ENCODE data around the gene CCDC6.

The CCDC6 gene

GRCh38 chr10:59910867-59911266 is 4.5 kb upstream of the CCDC6 start:
- no peak for DNase-seq (ENCODE audit: low spot score)
- H3K9me3 ChIP-seq (replicated peaks in 1 of 2; ENCODE audit: control insufficient read depth in 2 of 2, insufficient read depth in 1 of 2, low read depth in 1 of 2, low read length in 2 of 2), result peaks cover 0 to 8% of the 10 kb centered on the region in 2 donors
- WGBS, 2 donors (ENCODE audit: extremely low coverage in 2 of 2, insufficient read length in 2 of 2, insufficient replicate concordance in 1 of 2), result no CpG with 5 or more reads among the region's 5 CpGs

DNA sequence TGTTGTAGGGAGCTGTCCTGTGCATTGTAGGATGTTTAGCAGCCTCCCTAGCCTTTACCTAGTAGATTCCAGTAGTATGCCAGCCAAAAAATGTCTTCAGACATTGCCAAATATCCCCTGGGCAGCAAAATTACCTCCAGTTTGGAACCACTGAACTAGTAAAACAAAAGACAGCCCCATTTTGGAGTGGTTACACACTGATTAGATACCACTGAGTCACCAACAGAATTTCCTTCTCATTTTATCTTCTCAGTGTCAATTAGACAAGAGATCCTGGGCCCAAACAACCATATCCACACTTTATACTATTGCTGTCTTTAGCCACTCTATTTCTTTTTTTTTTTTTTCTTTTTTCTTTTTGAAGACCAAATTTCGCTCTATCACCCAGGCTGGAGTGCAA is 3.5 kb upstream of the CCDC6 start:
- no peaks in the 10 kb centered on the region for H3K27me3 ChIP-seq (ENCODE audit: control insufficient read depth in 3 of 3, insufficient read depth in 3 of 3, low read depth in 1 of 3, low read length in 3 of 3)
- no peak overlapping the region for H4K8ac ChIP-seq (ENCODE audit: low read depth, low read length)
- no peak overlapping the region for H3K27ac ChIP-seq (replicated peaks; ENCODE audit: low read length)
- H2AK5ac ChIP-seq (ENCODE audit: low read depth, low read length), result no peak overlapping the region
- WGBS, 2 donors (ENCODE audit: extremely low coverage in 2 of 2, insufficient read length in 2 of 2, insufficient replicate concordance in 1 of 2), result no CpG with 5 or more reads among the region's 1 CpG
- H3K9me3 ChIP-seq (replicated peaks in 1 of 2; ENCODE audit: control insufficient read depth in 2 of 2, insufficient read depth in 1 of 2, low read depth in 1 of 2, low read length in 2 of 2), result peaks cover 0 to 8% of the 10 kb centered on the region in 2 donors
- H3K4ac ChIP-seq (ENCODE audit: low read length), result no peak overlapping the region
- H3K36me3 ChIP-seq (replicated peaks in 1 of 2; ENCODE audit: control insufficient read depth in 2 of 2, insufficient read depth in 2 of 2, low read length in 2 of 2), result no peaks in the 10 kb centered on the region
- no peak overlapping the region for H3K9ac ChIP-seq (ENCODE audit: low read depth, low read length, poor library complexity)
- H2AFZ ChIP-seq (ENCODE audit: low read length), result no peak overlapping the region
- H3K79me1 ChIP-seq (ENCODE audit: low read depth, low read length), result peaks cover 4% of the 10 kb centered on the region
- H3K18ac ChIP-seq (ENCODE audit: low read length), result no peak overlapping the region
- H4K91ac ChIP-seq (ENCODE audit: low read depth, low read length, poor library complexity), result no peak overlapping the region
- no peak overlapping the region for H3K14ac ChIP-seq (ENCODE audit: low read length)
- no peak overlapping the region for H2BK5ac ChIP-seq (ENCODE audit: low read length)
- H3K4me2 ChIP-seq (ENCODE audit: insufficient read depth, low read length, poor library complexity, severe bottlenecking), result no peak overlapping the region
- DNase-seq (ENCODE audit: low spot score), result no peak
- H2BK15ac ChIP-seq (ENCODE audit: low read length), result no peak overlapping the region
- no peak overlapping the region for H3K23ac ChIP-seq (ENCODE audit: low read depth, low read length, poor library complexity)
- H2BK12ac ChIP-seq (ENCODE audit: low read length), result no peak overlapping the region
- H3K4me3 ChIP-seq (ENCODE audit: low read length in 2 of 2), result no peak overlapping the region
- no peak overlapping the region for H2BK120ac ChIP-seq (ENCODE audit: low read depth, low read length)
- H3K4me1 ChIP-seq (ENCODE audit: control insufficient read depth in 2 of 2, insufficient read depth in 1 of 2, low read depth in 1 of 2, low read length in 2 of 2), result peaks cover 4 to 14% of the 10 kb centered on the region in 2 donors

More at GRCh38 chr10:59910867-59911266, 4.5 kb upstream of the CCDC6 start:
- no peak overlapping the region for H3K23ac ChIP-seq (ENCODE audit: low read depth, low read length, poor library complexity)
- no peak overlapping the region for H2BK5ac ChIP-seq (ENCODE audit: low read length)
- peaks cover 3 to 13% of the 10 kb centered on the region in 2 donors for H3K4me1 ChIP-seq (ENCODE audit: control insufficient read depth in 2 of 2, insufficient read depth in 1 of 2, low read depth in 1 of 2, low read length in 2 of 2)
- H3K18ac ChIP-seq (ENCODE audit: low read length), result no peak overlapping the region
- H2BK120ac ChIP-seq (ENCODE audit: low read depth, low read length), result no peak overlapping the region
- no peak overlapping the region for H2BK15ac ChIP-seq (ENCODE audit: low read length)
- no peak overlapping the region for H3K27ac ChIP-seq (replicated peaks; ENCODE audit: low read length)
- H2AFZ ChIP-seq (ENCODE audit: low read length), result no peak overlapping the region
- peaks cover 2% of the 10 kb centered on the region for H3K79me1 ChIP-seq (ENCODE audit: low read depth, low read length)
- no peak overlapping the region for H2AK5ac ChIP-seq (ENCODE audit: low read depth, low read length)
- H3K4me2 ChIP-seq (ENCODE audit: insufficient read depth, low read length, poor library complexity, severe bottlenecking), result no peak overlapping the region
- H3K36me3 ChIP-seq (replicated peaks in 1 of 2; ENCODE audit: control insufficient read depth in 2 of 2, insufficient read depth in 2 of 2, low read length in 2 of 2), result no peaks in the 10 kb centered on the region
- H2BK12ac ChIP-seq (ENCODE audit: low read length), result no peak overlapping the region
- H3K14ac ChIP-seq (ENCODE audit: low read length), result no peak overlapping the region
- H3K4ac ChIP-seq (ENCODE audit: low read length), result no peak overlapping the region
- no peak overlapping the region for H3K9ac ChIP-seq (ENCODE audit: low read depth, low read length, poor library complexity)
- no peaks in the 10 kb centered on the region for H3K27me3 ChIP-seq (ENCODE audit: control insufficient read depth in 3 of 3, insufficient read depth in 3 of 3, low read depth in 1 of 3, low read length in 3 of 3)
- H3K4me3 ChIP-seq (ENCODE audit: low read length in 2 of 2), result no peak overlapping the region
- H4K91ac ChIP-seq (ENCODE audit: low read depth, low read length, poor library complexity), result no peak overlapping the region
- no peak overlapping the region for H4K8ac ChIP-seq (ENCODE audit: low read depth, low read length)

- H3K18ac ChIP-seq (ENCODE audit: low read length), result no peak overlapping the region
- no peak overlapping the region for H2BK5ac ChIP-seq (ENCODE audit: low read length)
- H4K91ac ChIP-seq (ENCODE audit: low read depth, low read length, poor library complexity), result no peak overlapping the region
- no peak overlapping the region for H2BK15ac ChIP-seq (ENCODE audit: low read length)
- H2AK5ac ChIP-seq (ENCODE audit: low read depth, low read length), result no peak overlapping the region
- no peak for DNase-seq (ENCODE audit: low spot score)
- peaks cover 7% of the 10 kb centered on the region for H3K79me1 ChIP-seq (ENCODE audit: low read depth, low read length)
- peaks cover 9 to 22% of the 10 kb centered on the region in 2 donors for H3K4me1 ChIP-seq (ENCODE audit: control insufficient read depth in 2 of 2, insufficient read depth in 1 of 2, low read depth in 1 of 2, low read length in 2 of 2)
- H3K4me2 ChIP-seq (ENCODE audit: insufficient read depth, low read length, poor library complexity, severe bottlenecking), result peak overlapping the region; percentile 59
- no peak overlapping the region for H3K23ac ChIP-seq (ENCODE audit: low read depth, low read length, poor library complexity)
- no peaks in the 10 kb centered on the region for H3K27me3 ChIP-seq (ENCODE audit: control insufficient read depth in 3 of 3, insufficient read depth in 3 of 3, low read depth in 1 of 3, low read length in 3 of 3)
- H3K4me3 ChIP-seq (ENCODE audit: low read length in 2 of 2), result peak overlapping the region in 1 of 2 donors; percentile 92
- no peak overlapping the region for H2BK120ac ChIP-seq (ENCODE audit: low read depth, low read length)
- H3K14ac ChIP-seq (ENCODE audit: low read length), result no peak overlapping the region
- no peak overlapping the region for H4K8ac ChIP-seq (ENCODE audit: low read depth, low read length)
- no peak overlapping the region for H3K27ac ChIP-seq (replicated peaks; ENCODE audit: low read length)
- no peak overlapping the region for H3K9ac ChIP-seq (ENCODE audit: low read depth, low read length, poor library complexity)
- no CpG with 5 or more reads among the region's 4 CpGs for WGBS, 2 donors (ENCODE audit: extremely low coverage in 2 of 2, insufficient read length in 2 of 2, insufficient replicate concordance in 1 of 2)
- H3K4ac ChIP-seq (ENCODE audit: low read length), result no peak overlapping the region
- no peak overlapping the region for H2BK12ac ChIP-seq (ENCODE audit: low read length)
- H2AFZ ChIP-seq (ENCODE audit: low read length), result peak overlapping the region; percentile 98
- peaks cover 0 to 2% of the 10 kb centered on the region in 2 donors for H3K9me3 ChIP-seq (replicated peaks in 1 of 2; ENCODE audit: control insufficient read depth in 2 of 2, insufficient read depth in 1 of 2, low read depth in 1 of 2, low read length in 2 of 2)
- no peaks in the 10 kb centered on the region for H3K36me3 ChIP-seq (replicated peaks in 1 of 2; ENCODE audit: control insufficient read depth in 2 of 2, insufficient read depth in 2 of 2, low read length in 2 of 2)
These were observed 2.4 kb upstream of the CCDC6 start for GRCh38 chr10:59908808-59909143.

DNA sequence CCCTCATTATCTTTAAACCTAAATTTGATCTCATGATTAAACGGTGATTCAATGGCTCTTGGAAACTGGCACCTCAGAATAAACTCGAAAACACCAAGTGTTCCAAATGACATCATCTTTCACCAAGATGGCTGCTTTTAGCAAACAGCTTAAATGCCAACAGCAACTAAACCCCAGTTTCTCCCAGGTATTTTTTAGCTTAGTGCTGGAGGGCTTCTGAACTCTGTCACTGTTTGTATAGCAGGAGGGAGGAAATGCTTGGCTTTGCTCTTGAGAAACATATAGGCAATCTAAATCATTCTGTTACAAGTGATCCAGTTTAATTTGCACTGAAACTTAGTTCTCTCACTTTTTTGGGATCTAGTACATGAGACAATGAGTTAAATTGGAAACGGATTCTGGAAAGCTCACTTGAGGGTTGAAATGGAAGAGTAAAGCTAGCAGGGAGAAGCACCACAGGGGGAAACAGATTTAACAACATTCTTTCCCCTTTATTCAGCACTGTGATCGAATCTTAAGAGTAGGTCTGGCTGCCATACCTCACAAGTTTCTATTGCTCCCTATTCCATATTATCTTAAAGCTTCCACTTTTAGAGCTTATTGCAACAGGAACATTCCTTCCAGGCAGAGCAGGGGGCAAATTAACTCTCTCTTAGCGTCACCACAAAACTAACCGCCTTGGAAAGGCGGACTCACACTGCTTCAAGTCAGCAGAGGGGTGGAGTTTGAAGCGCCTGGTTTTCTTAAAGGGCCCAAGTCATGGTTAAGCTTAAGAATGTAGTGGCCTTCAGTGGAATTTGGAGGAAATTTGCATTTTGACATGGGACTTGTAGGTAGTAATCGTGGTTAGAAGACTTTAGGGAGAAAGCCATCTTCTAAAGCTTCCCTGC is 1.8 kb upstream of the CCDC6 start:
- no peak overlapping the region for H2BK15ac ChIP-seq (ENCODE audit: low read length)
- H3K23ac ChIP-seq (ENCODE audit: low read depth, low read length, poor library complexity), result no peak overlapping the region
- peak overlapping the region; percentile 88 for H3K27ac ChIP-seq (replicated peaks; ENCODE audit: low read length)
- peaks cover 7% of the 10 kb centered on the region for H3K79me1 ChIP-seq (ENCODE audit: low read depth, low read length)
- WGBS, 2 donors (ENCODE audit: extremely low coverage in 2 of 2, insufficient read length in 2 of 2, insufficient replicate concordance in 1 of 2), result no CpG with 5 or more reads among the region's 9 CpGs
- H4K91ac ChIP-seq (ENCODE audit: low read depth, low read length, poor library complexity), result no peak overlapping the region
- H3K4me2 ChIP-seq (ENCODE audit: insufficient read depth, low read length, poor library complexity, severe bottlenecking), result peak overlapping the region; percentile 59
- H3K9me3 ChIP-seq (replicated peaks in 1 of 2; ENCODE audit: control insufficient read depth in 2 of 2, insufficient read depth in 1 of 2, low read depth in 1 of 2, low read length in 2 of 2), result no peaks in the 10 kb centered on the region
- no peaks in the 10 kb centered on the region for H3K27me3 ChIP-seq (ENCODE audit: control insufficient read depth in 3 of 3, insufficient read depth in 3 of 3, low read depth in 1 of 3, low read length in 3 of 3)
- no peak overlapping the region for H3K18ac ChIP-seq (ENCODE audit: low read length)
- H2BK5ac ChIP-seq (ENCODE audit: low read length), result no peak overlapping the region
- H2BK12ac ChIP-seq (ENCODE audit: low read length), result no peak overlapping the region
- no peak overlapping the region for H2BK120ac ChIP-seq (ENCODE audit: low read depth, low read length)
- peak overlapping the region; percentile 98 for H2AFZ ChIP-seq (ENCODE audit: low read length)
- H2AK5ac ChIP-seq (ENCODE audit: low read depth, low read length), result no peak overlapping the region
- H4K8ac ChIP-seq (ENCODE audit: low read depth, low read length), result no peak overlapping the region
- no peak overlapping the region for H3K14ac ChIP-seq (ENCODE audit: low read length)
- peak overlapping the region; percentile 44 to 92 for H3K4me3 ChIP-seq (ENCODE audit: low read length in 2 of 2)
- no peak overlapping the region for H3K4ac ChIP-seq (ENCODE audit: low read length)
- H3K36me3 ChIP-seq (replicated peaks in 1 of 2; ENCODE audit: control insufficient read depth in 2 of 2, insufficient read depth in 2 of 2, low read length in 2 of 2), result peaks cover 0 to 2% of the 10 kb centered on the region in 2 donors
- DNase-seq (ENCODE audit: low spot score), result peak; percentile 55
- no peak overlapping the region for H3K9ac ChIP-seq (ENCODE audit: low read depth, low read length, poor library complexity)
- H3K4me1 ChIP-seq (ENCODE audit: control insufficient read depth in 2 of 2, insufficient read depth in 1 of 2, low read depth in 1 of 2, low read length in 2 of 2), result peaks cover 9 to 22% of the 10 kb centered on the region in 2 donors
